GM18873 (cell line): ENCODE data around the gene CCT7.
"Not testable (repeated sequence)": the region's sequence is repeated elsewhere in the genome, so short reads cannot be mapped to it uniquely, and the experiment has no call there.

Experiments
- ATAC-seq: cut with Tn5 transposase; IDR thresholded peaks from one replicate; pipeline ENCODE4 v1.9.1; 2021; ENCODE audit warnings: mild to moderate bottlenecking, moderate library complexity, moderate number of reproducible peaks; ENCODE audit not compliant: unreplicated experiment, low FRiP score

Gene CCT7

DNA sequence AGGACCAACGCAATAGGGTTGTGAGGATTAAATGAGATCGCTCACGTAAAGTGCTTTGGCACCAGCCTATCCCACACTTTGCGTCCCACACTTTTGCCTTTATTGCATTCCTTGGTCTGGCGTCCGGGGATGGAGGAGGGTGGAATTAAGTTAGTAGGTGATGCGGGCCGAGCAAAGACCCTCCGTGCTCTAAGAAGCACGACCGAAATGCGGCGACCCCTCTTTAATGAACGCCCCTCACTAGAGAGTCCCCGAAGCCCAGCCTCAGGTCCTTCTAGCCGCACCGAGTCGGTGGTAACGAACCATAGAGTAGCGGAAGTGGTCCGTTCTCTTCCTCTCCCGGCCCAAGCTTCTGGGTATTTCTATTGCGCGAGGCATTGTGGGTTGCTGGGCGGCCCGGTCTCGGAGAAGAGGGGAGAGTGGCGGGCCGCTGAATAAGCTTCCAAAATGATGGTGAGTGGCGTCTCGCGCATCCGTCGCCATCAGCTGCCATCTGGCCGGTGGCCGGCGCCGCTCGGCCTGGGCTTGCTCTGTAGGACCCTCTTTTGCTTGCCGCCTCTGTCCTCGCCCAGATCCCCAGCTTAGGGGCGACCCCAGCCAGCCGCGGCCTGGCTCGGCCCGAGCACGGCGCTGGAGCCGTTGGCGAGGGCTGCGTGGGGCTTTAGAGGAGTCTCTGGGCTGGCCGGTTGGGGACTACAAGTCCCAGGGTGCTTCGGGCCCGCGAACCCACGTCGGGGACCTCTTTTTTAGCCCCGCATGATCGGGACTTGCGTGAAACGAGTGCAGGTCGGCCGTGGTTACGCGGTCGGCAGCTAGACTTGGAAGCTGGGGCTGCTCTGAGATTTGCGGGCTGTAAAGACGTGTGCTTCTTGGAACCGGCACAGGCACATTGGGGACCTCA lies at the start of gene CCT7:
CCT7 (plus strand) TSS at position 377 of the 901 bp plus-strand sequence; CDS start at position 448, 71 bp downstream.
- ATAC-seq: peak; percentile 53

DNA sequence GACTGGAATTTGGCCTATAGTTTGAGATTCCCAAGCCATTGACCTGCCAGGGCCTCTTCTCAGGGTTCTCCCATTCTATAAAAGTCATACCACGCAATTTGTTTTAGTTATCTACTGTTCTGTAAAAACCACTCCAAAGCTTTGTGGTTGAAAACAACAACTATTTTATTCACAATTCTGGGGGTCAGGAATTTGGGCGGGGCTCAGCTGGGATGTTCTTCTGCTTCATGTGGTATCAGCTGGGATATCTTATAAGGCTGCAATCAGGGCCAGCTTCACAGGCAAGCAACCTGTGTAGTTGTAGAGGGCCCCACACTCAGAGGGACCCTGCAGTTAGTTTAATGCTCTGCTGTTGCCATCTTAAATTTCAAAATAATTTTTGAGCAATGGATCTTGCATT lies 48.1 kb upstream of the CCT7 start:
- no peak for ATAC-seq

GRCh38 chr2:73187549-73187948 lies 46.6 kb upstream of the CCT7 start:
- no peak for ATAC-seq

DNA sequence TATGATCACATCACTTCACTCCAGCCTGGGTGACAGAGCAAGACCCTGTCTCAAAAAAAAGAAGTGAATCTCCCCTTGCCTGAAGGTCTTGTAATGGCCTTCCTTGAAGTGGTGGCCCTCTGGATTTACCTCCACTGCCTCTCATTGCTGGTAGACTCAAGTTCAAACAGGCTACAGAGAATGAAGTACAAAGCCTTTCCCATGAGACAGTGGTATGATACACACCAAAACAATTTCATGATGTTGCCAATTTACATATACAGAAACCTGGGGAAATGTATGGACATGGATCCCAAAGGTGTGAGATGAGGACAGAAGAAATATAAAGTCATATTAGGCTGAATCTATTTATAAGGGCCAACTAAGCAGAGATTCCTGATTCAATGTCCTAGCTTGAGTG lies 36.5 kb upstream of the CCT7 start:
- ATAC-seq: no peak

DNA sequence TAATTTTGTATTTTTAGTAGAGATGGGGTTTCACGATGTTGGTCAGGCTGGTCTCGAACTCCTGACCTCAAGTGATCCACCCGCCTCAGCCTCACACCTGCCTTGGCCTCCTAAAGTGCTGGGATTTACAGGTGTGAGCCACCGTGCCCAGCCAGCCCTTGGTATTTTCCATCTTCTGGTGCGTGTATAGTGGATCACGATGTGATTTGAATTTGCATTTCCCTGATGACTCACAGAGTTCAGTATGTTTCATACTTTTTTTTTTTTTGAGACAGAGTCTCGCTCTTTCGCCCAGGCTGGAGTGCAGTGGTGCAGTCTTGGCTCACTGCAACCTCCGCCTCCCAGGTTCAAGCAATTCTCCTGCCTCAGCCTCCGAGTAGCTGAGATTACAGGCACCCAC lies 33.8 kb upstream of the CCT7 start:
- not testable (repeated sequence) for ATAC-seq

DNA sequence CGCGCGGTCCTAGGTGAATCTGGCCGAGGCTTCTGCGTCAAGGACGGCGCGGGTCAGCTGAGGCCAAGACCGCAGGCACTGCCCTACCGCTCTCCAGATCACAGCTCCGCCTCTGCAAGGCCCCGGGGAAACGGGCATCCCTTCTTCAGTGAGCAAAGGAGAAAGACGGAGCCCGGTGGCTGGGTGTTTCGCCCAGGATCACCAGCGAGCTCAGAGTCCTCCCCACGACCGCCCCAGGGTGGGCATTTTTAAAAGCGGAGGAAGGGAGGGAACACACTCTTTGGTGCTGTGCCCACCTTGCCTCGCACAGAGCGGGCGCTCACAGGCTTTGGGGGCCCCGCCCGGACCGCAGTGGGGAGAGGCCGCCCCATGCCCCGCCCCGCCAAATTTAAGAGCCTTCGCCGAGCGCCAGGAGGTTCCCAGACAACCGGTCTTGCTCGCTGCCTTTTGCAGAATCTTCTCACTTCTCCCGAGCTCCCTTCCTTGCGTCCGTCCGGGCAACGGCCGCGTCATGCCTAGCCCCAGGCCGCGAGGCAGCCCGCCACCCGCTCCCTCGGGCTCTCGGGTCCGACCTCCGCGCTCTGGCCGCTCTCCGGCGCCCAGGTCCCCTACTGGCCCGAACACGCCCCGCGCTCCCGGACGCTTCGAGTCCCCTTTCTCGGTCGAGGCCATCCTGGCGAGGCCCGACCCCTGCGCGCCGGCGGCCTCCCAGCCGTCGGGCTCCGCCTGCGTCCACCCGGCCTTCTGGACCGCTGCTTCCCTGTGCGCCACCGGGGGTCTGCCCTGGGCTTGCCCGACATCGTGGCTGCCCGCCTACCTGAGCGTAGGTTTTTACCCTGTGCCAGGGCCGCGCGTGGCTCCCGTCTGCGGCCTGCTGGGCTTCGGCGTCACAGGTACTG lies 31.7 kb upstream of the CCT7 start, which contains the start of gene NOTO:
NOTO (plus strand) TSS at position 419 of the 899 bp plus-strand sequence; CDS start at position 512, 93 bp downstream.
- ATAC-seq: no peak

DNA sequence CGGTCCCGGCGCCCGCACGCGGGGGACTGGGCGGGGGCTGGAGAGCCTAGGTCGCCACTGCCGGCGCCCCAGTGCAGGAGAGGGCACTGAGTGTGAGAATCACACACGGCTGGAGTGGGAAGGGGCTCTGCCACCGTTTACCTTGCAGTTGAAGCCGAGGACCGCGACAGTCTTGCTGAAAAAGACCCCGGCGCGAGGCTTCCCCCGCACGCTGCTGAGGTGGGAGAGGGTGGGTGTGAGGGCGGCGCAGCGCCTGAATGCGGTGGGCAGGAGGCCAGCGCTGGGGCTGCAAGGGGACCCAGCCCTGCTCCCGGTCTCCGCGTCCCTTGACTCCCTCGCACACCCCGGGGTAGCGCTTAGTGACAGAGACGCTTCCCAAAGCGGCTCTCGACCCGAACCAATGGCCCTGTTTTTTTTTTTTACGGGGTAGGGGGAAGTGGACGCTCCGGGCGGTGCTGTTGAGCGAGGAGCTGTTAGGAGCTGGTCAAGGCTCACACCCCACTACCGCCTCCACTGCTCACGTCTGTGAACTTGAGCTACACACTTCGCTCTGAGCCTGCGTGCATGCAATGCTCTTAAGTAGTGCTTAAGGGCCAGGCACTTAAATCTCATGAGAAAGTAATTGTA lies 30.9 kb upstream of the CCT7 start:
- no peak for ATAC-seq

GRCh38 chr2:73205611-73206010 lies 28.5 kb upstream of the CCT7 start:
- no peak for ATAC-seq

DNA sequence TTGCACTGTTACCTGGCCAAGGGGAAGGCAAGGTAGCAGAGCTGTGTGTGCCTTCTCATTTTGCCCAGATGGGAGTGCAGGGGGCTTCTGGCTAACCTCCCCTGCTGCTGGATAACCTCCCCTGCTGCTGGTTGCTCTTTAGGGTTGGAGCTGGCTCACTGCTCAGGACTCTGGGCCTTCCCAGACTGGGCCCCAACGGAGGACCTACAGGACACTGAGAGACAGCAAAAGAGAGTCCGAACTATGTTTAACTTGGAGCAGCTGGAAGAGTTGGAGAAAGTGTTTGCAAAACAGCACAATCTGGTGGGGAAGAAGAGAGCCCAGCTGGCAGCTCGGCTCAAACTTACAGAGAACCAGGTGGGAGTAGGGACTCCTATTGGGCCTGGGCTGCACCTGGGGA lies 25.9 kb upstream of the CCT7 start:
- no peak for ATAC-seq

DNA sequence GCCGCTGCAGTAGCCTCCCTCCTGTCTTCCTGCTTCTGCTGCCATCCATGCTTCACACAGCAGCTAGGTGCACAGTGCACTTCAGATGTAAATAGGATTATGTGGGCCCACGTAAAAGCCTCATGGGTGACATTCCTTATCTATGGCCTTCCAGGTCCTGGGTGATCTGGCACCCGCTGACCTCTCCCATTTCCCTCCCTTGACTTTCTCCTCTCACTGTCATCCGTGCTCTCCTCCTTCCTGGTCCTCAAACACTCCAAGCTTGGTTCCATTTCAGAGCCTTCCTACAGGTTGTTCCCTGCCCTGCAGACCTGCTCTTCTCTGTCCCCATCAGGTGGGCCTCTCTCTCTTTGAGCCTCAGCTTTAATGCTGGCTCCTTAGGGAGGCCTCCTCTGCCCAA lies 24.1 kb upstream of the CCT7 start:
- ATAC-seq: no peak

- ATAC-seq: no peak
These were observed 23.4 kb upstream of the CCT7 start for GRCh38 chr2:73210696-73211095.

GRCh38 chr2:73212098-73212447 lies 22.0 kb upstream of the CCT7 start:
- no peak for ATAC-seq

GRCh38 chr2:73212448-73213176 lies 21.5 kb upstream of the CCT7 start:
- ATAC-seq: peak; percentile 59

DNA sequence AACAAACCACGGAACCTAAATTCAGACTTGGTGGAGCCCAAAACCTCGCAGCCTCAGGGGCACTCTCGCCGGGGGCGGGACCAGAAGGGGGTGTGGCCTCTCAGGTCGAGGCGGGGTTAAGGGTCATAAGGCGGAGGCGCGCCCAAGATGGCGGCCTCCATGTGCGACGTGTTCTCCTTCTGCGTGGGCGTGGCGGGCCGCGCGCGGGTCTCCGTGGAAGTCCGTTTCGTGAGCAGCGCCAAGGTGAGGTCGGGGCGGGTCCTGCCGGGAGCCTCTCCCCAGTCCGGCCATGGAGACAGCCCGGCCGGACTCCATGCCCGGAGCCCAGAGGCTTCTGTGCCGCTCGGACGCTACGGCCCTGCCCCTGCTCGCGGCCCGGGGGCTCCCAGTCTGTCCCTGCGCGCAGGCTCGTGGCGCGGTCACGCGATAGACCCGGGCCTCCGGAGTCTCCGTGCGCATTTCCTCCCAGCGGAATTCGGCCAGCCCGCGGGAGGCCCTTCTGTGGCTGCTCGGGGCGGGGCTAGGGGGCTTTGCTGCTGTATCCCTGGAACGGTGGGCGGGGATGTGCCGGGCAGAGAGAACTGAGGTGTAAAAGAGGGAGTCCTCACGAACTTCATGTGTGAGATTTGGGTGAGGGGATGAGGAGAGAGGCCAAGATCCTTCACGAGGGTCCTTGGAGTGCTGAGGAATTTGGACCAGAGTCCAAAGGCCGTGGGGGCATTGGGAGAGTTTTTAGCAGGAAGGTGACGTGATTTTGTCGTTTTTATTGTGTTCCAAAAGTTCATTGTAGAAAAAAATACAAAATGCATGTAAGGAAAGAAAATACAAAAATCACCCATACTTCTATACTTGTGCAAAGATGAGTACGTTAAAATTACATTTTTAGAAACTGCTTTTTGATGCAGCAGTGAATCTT lies 19.7 kb upstream of the CCT7 start, which contains the start of gene SMYD5:
SMYD5 (plus strand) TSS at position 126 of the 916 bp plus-strand sequence; CDS start at position 148, 22 bp downstream.
- peak; percentile 84 for ATAC-seq

DNA sequence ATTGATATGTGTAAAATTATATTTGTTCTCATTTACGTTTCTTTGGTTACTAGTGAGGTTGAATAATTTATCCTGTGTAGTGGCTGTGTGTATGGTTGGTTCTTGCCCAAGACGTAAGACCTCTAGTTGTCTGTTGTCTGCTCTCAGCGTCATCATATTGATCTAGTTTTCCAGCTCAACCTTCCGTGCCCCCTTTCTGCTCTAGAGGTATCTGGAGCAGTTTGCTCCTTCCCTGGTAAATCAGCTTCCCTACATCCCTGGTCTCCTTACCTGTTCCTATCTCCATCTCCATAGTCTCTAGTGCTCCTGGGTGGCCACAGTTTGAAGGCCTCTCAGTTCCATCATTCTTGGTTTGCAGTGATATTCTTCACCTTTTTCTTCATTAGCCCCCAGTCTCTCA lies 18.9 kb upstream of the CCT7 start:
- ATAC-seq: no peak

- no peak for ATAC-seq
These were observed 16.9 kb upstream of the CCT7 start for GRCh38 chr2:73217160-73217559.

GRCh38 chr2:73217826-73218225 lies 16.3 kb upstream of the CCT7 start:
- no peak for ATAC-seq

DNA sequence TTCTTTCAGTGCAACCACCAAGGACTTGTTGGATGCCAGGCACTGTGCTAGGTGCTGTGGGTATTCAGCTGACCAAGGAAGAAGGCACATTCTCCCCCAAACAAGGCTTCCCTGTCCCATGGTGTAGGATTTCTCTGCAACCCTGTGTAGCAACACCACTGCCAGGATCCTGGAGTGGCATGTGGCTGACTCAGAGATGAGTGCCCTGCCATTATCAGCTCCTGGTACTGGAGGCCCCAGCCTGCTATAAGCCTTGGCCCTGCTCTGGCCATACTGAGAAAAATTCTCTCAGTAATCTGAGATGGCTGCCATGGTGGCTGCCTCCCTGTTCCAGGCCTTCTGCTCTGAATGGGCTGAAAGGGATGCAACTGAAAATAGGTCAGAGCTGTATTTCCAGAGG lies 15.8 kb upstream of the CCT7 start:
- no peak for ATAC-seq

- no peak for ATAC-seq
These were observed 10.3 kb upstream of the CCT7 start for GRCh38 chr2:73223821-73224220.
